Activated CD8-positive, alpha-beta memory T cell treated with anti-CD3 and anti-CD28 coated beads for 4 hours (primary cell): Measurements from ENCODE around the gene GDPD3.

Experiments
- DNase-seq, 2 donors: peaks; one replicate each; pipeline ENCODE4 v3.0.0-alpha.2; 2020; ENCODE audit warnings: low read depth in 2 of 2

Gene GDPD3

DNA sequence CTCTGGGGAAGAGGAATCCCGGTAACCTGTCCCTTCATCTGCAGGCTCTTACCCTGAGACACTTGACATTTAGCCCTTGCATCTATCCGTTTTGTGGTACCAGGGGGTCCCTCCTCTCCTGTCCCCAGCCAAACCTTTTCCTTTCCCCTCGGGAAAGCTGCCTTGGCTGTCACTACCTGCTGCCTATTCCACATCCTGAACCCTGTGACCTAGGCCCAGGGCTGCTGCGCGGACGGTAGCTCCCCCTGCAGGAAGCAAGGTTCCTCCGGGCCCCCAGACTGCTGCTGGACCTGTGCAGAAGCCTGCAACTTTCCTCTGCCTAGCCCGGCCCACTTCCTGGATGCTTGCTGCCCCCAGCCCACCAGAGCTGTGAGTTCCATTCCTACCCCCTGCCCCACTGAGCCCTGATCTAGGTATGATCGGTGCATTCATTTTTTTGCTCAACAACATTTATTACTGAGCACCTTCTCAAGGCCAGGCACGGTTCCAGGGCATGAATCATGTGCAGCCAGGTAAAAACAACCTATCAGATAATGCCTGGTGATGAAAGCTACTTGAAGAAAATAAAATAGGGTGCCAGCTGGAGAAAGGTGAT, 58.3 kb downstream of the GDPD3 start:
- DNase-seq, result no peak
